Ascending aorta (tissue), 2 donors: ENCODE results near the gene HOXD3. TPM values are rescaled to one million over a fixed set of nuclear protein-coding genes. Genes with fewer than 3 reads are reported as not detected.

Experiments
- DNase-seq, 2 donors: peaks; one replicate each; pipeline ENCODE4 v3.0.0-alpha.2; 2019; ENCODE audit warnings: low spot score in 2 of 2
- H3K27ac ChIP-seq, 2 donors: fragments of 200-600 bp; sonication (generic); one replicate each; pipeline ENCODE4 v1.5.1; 2016 to 2017; ENCODE audit warnings: mild to moderate bottlenecking in 1 of 2
- H3K27me3 ChIP-seq: fragments of 200-600 bp; sonication (generic); one replicate; pipeline ENCODE4 v1.5.1; 2017
- H3K36me3 ChIP-seq, 2 donors: fragments of 200-600 bp; sonication (generic); one replicate each; pipeline ENCODE4 v1.5.1; 2016
- H3K4me1 ChIP-seq, 2 donors: fragments of 200-600 bp; sonication (generic); one replicate each; pipeline ENCODE4 v1.5.1; 2016 to 2017; ENCODE audit warnings: mild to moderate bottlenecking in 1 of 2
- H3K4me3 ChIP-seq, 2 donors: fragments of 200-600 bp; sonication (generic); one replicate each; pipeline ENCODE4 v1.5.1; 2016 to 2017; ENCODE audit warnings: mild to moderate bottlenecking in 1 of 2
- H3K9me3 ChIP-seq, 2 donors: fragments of 200-600 bp; sonication (generic); one replicate each; pipeline ENCODE4 v1.5.1; 2016
- intact Hi-C: fragments of 100-400 bp; cut with DNase I; formaldehyde crosslinking; loops from one replicate; pipeline ENCODE4 v1.15.1; 2023
- total RNA-seq: library from RNA; depleted of rRNA; stranded (reverse); fragments of >200 nt; gene quantifications from one replicate; pipeline ENCODE4 v1.1.0, GENCODE V29; 2016
- TF ChIP-seq, protein P1 (sequence below), 3 experiments: fragments of 200-600 bp in 2 of 3; fragments of 450-650 bp in 1 of 3; sonication (generic) in 2 of 3; IDR thresholded peaks; one replicate each; pipeline ENCODE4 v1.5.1; 2016 to 2019; ENCODE audit warnings: antibody characterized with exemption in 3 of 3, mild to moderate bottlenecking in 1 of 3, moderate library complexity in 1 of 3

HOXD3 gene
- total RNA-seq, 1 donor from 2014 or later: 8.6 TPM

DNA sequence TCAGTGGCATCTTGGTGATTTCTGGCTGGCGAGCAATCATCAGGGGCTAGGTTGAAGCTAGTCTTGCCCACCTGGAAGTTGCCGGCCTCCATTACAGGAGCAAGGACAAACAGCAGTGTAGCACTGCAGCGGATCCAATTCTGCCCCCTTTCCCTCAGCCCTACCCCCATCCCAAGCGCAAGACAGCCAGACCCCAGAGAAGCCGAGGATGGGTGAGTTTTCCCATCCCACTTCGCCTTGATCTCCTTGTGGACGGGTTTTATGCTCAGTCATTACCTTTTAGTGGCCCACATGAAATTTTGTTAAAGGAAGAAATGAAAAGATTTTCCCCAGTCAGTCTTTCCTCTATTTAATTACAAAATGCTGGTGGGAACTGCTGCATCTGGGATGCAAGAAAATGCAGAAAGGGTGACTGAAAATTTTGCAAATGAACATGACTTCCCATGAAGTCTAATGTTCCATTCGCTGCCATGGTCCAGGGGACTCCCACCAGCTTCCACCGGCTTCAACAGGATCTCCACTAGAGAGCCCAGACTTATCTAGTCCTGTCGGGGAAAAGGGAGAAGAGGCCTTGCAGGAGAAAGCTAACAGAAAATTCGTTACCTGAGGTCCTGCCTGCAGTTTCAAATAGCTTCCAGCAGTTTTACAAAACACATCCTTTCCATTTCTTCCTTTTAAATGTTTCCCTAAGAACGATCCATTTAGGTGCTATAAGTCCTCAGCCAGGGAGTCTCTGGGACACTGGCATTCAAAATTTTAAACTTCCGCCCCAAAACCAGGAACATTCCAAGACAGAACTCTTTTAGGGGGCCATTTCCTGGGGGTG, 36.5 kb upstream of the HOXD3 start:
- peaks cover 35% of the 10 kb centered on the region for H3K27me3 ChIP-seq
- DNase-seq: peak in 1 of 2 donors; percentile 37
- H3K9me3 ChIP-seq: no peaks in the 10 kb centered on the region
- intact Hi-C loops: loop anchor here (5.0 to 10.0 kb wide), 2 partner anchors 38 to 1214 kb away; partner anchors contain the start of gene EVX2
- TF ChIP-seq, protein P1, sequence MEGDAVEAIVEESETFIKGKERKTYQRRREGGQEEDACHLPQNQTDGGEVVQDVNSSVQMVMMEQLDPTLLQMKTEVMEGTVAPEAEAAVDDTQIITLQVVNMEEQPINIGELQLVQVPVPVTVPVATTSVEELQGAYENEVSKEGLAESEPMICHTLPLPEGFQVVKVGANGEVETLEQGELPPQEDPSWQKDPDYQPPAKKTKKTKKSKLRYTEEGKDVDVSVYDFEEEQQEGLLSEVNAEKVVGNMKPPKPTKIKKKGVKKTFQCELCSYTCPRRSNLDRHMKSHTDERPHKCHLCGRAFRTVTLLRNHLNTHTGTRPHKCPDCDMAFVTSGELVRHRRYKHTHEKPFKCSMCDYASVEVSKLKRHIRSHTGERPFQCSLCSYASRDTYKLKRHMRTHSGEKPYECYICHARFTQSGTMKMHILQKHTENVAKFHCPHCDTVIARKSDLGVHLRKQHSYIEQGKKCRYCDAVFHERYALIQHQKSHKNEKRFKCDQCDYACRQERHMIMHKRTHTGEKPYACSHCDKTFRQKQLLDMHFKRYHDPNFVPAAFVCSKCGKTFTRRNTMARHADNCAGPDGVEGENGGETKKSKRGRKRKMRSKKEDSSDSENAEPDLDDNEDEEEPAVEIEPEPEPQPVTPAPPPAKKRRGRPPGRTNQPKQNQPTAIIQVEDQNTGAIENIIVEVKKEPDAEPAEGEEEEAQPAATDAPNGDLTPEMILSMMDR (IDR thresholded peaks at IDR 0.05): no peak
- H3K36me3 ChIP-seq: no peaks in the 10 kb centered on the region
- no peak overlapping the region for H3K4me3 ChIP-seq
- H3K27ac ChIP-seq: no peak overlapping the region
- peaks cover 11 to 17% of the 10 kb centered on the region in 2 donors for H3K4me1 ChIP-seq

DNA sequence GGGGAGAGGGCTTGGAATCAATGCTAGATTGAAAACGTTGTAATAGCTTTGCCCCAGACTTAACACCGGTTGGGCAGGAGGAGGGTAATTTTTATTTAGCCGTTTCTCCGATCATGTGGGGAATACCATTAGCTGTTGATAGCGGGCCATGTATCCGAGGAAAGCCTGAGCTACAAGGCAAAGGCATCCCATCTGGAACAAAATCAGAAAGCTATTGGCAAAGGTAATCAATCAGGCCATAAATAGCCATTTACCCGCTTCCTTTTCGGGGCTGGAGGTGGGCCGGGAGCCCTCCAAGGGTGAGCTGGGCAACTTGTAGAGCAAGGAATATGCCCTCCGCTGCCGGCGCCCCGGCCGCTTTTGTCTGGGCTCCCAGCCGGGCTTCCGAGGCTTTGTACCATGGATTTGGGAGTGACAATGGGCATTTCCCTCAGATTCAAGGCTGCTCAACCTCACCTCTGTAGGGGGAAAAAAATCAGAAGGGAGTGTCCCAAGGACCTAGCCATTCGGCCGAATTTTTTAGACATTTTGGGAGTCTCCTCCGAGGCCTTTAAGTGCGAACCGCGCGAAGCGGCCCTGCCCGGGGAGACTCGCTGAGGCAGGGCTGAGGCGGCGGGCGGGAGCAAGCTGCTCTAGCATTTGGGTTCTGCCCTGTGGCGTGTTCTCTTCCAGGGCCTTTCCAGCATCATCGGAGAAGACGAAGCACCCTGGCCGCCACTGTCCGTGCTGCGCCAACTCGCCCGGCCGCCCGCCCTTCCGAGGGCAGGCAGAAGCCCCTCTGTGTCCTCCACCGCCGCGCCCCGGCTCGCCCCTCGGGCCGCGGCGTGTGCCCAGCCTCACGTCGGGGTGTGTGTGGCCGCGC, 35.7 kb upstream of the HOXD3 start:
- Histone ChIP-seq H3K27ac (no peak overlapping the region), H3K9me3 (no peaks in the 10 kb centered on the region), H3K4me1 (peaks cover 11 to 13% of the 10 kb centered on the region in 2 donors), H3K4me3 (peak overlapping the region; percentile 67 to 81), H3K36me3 (no peaks in the 10 kb centered on the region), H3K27me3 (peaks cover 27% of the 10 kb centered on the region)
- intact Hi-C loops: loop anchor here (5.0 to 10.0 kb wide), 2 partner anchors 39 to 1213 kb away; partner anchors contain the start of gene EVX2
- TF ChIP-seq, protein P1 (IDR thresholded peaks at IDR 0.05): no peak
- DNase-seq: peak in 1 of 2 donors; percentile 59

DNA sequence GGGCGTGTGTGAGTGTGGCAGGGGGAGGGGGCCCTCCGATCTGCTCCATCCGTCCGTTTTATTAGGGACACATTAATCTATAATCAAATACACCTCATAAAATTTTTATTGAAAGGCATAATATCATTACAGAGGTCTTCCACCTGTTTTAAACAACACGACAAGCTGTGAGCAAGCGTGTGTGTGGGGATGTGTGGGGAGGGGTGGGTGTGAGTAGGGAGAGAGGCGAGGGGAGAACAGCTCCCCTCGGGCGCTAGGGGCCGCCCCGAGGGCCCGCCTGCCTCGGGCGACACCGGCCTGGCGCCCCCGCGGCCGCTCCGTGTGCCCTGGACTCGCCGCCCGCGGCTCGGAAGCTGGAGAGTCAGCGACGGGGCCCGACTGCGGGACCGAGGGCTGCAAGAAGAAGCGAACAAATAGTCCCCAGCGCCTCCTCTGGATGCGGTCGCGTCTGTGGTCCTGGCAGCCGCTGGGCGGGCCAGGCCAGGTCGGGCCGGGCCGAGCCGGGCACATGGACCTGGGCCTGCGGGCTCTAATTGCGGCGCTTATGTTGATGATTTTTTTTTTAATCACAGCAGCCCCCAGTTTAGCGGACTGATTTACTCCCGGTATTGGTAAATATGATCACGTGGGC, 34.9 kb upstream of the HOXD3 start:
- Histone ChIP-seq H3K4me1 (peaks cover 11 to 12% of the 10 kb centered on the region in 2 donors), H3K27me3 (peaks cover 20% of the 10 kb centered on the region), H3K4me3 (peak overlapping the region; percentile 67 to 81), H3K27ac (no peak overlapping the region), H3K36me3 (no peaks in the 10 kb centered on the region), H3K9me3 (no peaks in the 10 kb centered on the region)
- TF ChIP-seq, protein P1 (IDR thresholded peaks at IDR 0.05): no peak
- DNase-seq: no peak
- intact Hi-C loops: loop anchor here (5.0 to 10.0 kb wide), 2 partner anchors 40 to 1213 kb away; partner anchors contain the start of gene EVX2

DNA sequence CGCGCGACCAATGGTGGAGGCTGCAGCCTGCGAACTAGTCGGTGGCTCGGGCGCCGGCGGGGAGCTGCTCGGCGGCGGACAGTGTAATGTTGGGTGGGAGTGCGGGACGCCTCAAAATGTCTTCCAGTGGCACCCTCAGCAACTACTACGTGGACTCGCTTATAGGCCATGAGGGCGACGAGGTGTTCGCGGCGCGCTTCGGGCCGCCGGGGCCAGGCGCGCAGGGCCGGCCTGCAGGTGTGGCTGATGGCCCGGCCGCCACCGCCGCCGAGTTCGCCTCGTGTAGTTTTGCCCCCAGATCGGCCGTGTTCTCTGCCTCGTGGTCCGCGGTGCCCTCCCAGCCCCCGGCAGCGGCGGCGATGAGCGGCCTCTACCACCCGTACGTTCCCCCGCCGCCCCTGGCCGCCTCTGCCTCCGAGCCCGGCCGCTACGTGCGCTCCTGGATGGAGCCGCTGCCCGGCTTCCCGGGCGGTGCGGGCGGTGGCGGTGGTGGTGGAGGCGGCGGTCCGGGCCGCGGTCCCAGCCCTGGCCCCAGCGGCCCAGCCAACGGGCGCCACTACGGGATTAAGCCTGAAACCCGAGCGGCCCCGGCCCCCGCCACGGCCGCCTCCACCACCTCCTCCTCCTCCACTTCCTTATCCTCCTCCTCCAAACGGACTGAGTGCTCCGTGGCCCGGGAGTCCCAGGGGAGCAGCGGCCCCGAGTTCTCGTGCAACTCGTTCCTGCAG, 34.3 kb upstream of the HOXD3 start, which contains the start of gene HOXD9:
Gene HOXD9 (plus strand): TSS at position 37 of the 728 bp plus-strand sequence. CDS start 50 bp downstream, at position 87.
- Histone ChIP-seq H3K9me3 (no peaks in the 10 kb centered on the region), H3K27me3 (peaks cover 13% of the 10 kb centered on the region), H3K4me3 (peak within 1 kb of the TSS; percentile 67 to 81), H3K36me3 (no peaks in the 10 kb centered on the region), H3K27ac (no peak within 1 kb of the TSS), H3K4me1 (peaks cover 11 to 12% of the 10 kb centered on the region in 2 donors)
- TF ChIP-seq, protein P1 (IDR thresholded peaks at IDR 0.05): no peak
- DNase-seq: no peak
- intact Hi-C loops: loop anchor here (5.0 to 10.0 kb wide), 2 partner anchors 41 to 1212 kb away; partner anchors contain the start of gene EVX2
